Activated CD4-positive, alpha-beta T cell treated with anti-CD3 and anti-CD28 coated beads for 1 hour (primary cell): Measurements from ENCODE around the gene RFWD3.
"Not testable (repeated sequence)": the region's sequence is repeated elsewhere in the genome, so short reads cannot be mapped to it uniquely, and the experiment has no call there.

Source experiments
- DNase-seq: peaks from one replicate; pipeline ENCODE4 v3.0.0-alpha.2; 2020

The RFWD3 gene

GRCh38 chr16:74666010-74666421, 661 bp downstream of the RFWD3 start:
- no peak for DNase-seq

- no peak for DNase-seq
Observed at GRCh38 chr16:74661064-74661463, 5.6 kb downstream of the RFWD3 start.

GRCh38 chr16:74660383-74660782, 6.3 kb downstream of the RFWD3 start:
- no peak for DNase-seq

- DNase-seq = no peak
Observed at GRCh38 chr16:74659041-74659440, 7.6 kb downstream of the RFWD3 start.

GRCh38 chr16:74657870-74658642, 8.6 kb downstream of the RFWD3 start:
- no peak for DNase-seq

GRCh38 chr16:74654536-74655050, 12.1 kb downstream of the RFWD3 start:
- no peak for DNase-seq

GRCh38 chr16:74652883-74653282, 13.8 kb downstream of the RFWD3 start:
- not testable (repeated sequence) for DNase-seq

GRCh38 chr16:74652249-74652648, 14.4 kb downstream of the RFWD3 start:
- DNase-seq = no peak

GRCh38 chr16:74651841-74652240, 14.8 kb downstream of the RFWD3 start:
- no peak for DNase-seq

- DNase-seq = no peak
Observed at GRCh38 chr16:74650966-74651567, 15.6 kb downstream of the RFWD3 start.

GRCh38 chr16:74649839-74650504, 16.7 kb downstream of the RFWD3 start:
- no peak for DNase-seq

GRCh38 chr16:74641969-74642368, 24.7 kb downstream of the RFWD3 start:
- DNase-seq = no peak

- no peak for DNase-seq
Observed at GRCh38 chr16:74637742-74638453, 28.8 kb downstream of the RFWD3 start.

- DNase-seq = no peak
Observed at GRCh38 chr16:74635303-74635702, 31.4 kb downstream of the RFWD3 start.

GRCh38 chr16:74633686-74634085, 33.0 kb downstream of the RFWD3 start:
- no peak for DNase-seq

- DNase-seq = no peak
Observed at GRCh38 chr16:74627506-74628220, 39.0 kb downstream of the RFWD3 start.

GRCh38 chr16:74626741-74627416, 39.8 kb downstream of the RFWD3 start:
- DNase-seq = no peak

- DNase-seq = no peak
Observed at GRCh38 chr16:74625500-74626350, 41.0 kb downstream of the RFWD3 start.

GRCh38 chr16:74623839-74624235, 42.8 kb downstream of the RFWD3 start:
- DNase-seq = no peak

- DNase-seq = no peak
Observed at GRCh38 chr16:74623214-74623838, 43.4 kb downstream of the RFWD3 start.
